NCI-H345 (cell line): Measurements from ENCODE around the gene CSRNP3.

ENCODE experiments used
- DNase-seq: peaks from one replicate; lab custom pipeline; 2025; lab: John Stamatoyannopoulos, UW

CSRNP3 gene

DNA sequence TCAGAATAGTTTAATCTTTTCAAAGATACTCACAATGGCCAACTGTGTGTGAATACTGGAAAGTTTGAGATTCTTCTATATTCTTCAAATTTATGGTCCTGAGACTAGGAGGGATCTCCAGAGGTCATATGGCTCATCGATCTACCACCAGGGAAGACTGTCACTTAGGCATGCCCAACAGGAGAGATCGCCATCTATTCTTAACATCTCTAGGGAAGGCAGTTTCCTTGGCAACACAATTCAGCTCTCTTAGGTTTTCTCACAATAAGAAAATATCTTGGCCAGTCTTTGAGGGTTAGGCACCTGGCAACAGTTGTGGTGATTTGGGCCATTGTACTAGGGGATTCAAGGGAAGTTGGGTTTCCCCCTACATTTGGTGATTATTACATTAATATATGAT, 217.3 kb downstream of the CSRNP3 start:
- no peak for DNase-seq

DNA sequence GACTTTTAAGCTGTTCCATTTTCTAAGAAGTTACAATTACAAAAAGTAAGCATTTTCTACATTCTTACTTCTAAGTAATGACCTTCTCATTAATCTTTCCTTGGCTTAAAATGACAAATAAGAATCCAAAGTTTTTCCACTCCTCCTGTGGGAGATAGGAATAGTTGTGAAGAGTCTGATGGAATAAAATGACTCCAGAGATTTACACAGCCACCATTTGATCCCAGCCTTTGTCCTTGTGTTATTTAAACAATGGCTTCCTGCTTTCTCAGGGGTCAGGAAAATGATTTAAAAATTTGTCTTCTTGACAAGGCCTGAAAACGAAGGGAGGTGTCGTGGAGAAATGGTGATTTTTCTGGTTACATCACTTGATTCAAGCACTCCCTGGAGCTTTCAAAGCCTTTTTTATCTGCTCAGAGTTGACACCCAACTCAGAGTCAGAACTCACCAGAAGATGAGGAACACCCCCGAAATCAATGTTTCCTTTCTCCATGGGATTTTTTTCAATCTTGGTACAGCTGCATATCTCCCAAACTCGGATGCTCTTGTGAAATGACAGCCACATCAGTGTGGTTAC, 218.0 kb downstream of the CSRNP3 start:
- no peak for DNase-seq

DNA sequence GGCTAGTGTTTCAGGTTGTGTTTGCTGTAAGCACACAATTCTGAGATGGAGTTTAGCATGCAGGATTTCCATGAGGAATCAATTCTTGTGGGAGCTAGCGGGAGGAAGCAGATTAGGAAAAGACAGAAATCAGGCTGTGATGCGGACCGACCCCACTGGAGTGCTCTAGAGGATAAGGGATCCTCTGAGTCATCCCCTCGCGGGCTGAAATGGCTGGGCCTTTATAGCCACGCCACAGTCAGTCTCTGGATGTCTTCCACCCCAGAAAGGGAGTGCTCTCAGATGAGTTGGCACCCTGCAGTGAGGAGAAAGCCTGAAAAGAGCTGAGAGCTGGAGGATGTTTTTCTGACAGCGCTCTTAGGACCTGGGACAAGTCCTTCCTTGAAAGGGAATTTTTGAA, 222.1 kb downstream of the CSRNP3 start:
- no peak for DNase-seq

DNA sequence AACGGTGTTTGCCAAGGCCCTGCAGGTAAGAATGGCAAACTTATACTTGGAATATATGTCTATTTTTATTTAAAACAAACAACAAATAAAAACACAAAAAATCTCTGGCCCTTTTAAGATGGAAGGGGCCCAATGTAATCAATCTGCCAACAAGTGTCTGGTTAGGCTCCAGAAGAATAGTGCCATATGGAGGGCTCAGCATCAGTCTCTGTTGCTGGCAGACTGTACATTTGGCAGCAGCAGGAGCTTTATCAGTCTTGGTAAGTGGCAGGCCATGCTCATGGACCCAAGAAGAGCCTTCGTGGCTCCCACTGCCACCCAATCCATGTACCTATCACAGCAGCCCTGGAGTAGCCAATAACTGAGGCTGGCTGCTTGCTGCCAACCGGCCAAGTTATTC, 223.4 kb downstream of the CSRNP3 start:
- no peak for DNase-seq

DNA sequence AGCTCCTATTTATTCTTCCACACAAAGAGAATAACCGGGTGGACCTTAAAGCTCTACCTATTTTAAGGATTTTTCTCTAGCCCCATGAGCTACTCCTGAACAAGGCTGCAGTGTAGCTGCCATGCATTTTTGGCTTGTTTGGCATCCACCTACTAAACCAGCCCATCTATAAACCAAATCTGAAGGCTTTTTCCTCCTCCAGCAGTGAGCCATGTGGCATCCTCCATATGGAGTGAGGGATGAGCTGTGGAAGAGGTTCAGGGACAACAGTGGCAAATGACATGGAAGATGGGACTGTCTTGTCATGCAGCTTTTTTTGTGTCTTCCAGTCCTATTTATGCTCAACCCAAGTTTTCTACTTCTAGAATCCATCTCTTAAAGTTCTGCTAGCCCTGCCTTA, 224.3 kb downstream of the CSRNP3 start:
- no peak for DNase-seq

DNA sequence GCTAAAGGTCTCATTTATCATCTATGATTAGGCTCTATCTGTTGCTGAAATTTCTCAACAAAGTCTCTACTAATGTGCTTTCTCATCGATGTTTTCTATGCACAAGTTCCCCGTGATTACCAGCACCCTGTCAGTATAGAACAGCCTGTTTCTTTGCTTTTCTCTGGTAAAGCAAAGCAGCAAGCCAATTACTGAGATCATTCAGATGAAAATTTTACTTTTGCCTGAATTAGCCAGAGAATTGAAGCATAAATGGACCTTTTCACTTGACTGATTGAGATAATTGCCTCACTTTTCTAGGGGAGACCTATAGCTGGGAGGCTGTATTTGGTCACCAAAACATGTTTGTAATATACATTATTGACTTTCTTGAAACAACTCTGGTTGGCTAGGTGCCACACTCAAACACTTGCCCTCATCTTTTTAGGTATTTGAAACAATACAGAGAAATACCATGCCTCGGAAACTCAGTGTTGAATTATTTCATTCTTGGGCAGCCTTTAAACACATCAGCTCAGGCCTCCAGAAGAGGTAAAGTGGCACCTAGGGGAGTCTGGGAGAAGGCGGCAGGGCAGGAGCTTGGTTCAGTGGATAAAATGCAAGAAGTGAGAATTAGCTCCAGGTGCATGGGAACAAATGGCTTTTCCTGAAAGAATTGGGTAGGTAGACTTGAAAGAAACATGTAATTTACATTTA, 228.4 kb downstream of the CSRNP3 start:
- no peak for DNase-seq

DNA sequence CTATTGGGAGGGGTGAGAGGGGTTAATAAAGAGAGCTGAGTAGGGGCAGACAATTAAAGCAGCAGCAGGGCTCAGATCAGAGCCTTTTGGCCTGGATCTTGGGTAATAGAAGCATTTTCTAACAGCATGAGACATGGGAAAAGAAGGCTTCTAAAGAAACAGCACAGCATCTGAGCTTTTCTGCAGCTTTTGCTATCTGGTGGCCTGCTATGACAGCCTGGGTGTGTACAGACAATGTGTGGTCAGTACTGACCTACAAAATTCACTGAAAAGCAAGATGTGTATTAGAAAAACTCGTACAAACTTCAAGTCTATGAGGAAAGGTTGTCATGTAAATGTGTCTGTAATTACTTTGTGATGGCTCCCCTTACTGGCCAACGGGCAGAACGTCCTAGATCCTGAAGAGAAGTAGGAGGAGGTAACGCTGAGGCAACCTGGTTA, 229.0 kb downstream of the CSRNP3 start:
- peak; percentile 61 for DNase-seq

DNA sequence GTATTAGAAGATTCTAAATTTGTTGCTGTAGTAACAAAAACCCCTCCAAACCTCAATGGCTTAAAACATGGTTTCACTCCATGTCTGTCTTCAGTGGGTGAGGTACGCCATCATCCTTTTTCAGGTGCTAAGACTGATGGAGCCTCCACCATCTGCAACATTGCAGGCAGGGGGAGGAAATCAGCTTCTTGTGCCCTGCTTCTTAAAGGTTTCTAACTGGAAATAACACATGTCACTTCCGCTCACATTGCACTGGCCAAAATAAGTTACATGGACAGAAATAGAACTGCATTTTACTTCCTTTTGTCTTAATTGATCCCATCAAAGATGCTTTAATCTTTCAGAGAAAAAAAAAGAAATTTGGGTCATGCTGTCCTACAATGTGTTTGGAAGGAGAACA, 230.4 kb downstream of the CSRNP3 start:
- no peak for DNase-seq

DNA sequence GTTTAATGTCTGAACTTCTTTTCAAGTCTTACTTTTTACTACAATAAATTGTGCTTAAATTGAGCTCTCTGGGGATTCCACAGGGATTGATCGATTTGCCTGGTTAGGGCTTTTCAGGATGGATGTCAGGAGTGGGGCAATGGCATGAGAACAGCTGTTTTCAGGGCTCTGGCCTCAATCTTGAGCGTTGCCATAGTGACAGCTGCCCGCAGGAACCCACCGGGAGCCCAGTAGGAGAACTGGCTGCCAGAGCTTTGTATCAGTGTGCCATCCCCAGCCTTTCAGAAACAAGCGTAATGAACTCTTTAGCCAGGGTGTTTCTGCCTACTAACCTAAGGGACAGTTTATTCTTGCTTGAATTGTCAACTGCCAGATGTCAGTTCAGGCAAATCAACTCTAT, 231.0 kb downstream of the CSRNP3 start:
- no peak for DNase-seq

DNA sequence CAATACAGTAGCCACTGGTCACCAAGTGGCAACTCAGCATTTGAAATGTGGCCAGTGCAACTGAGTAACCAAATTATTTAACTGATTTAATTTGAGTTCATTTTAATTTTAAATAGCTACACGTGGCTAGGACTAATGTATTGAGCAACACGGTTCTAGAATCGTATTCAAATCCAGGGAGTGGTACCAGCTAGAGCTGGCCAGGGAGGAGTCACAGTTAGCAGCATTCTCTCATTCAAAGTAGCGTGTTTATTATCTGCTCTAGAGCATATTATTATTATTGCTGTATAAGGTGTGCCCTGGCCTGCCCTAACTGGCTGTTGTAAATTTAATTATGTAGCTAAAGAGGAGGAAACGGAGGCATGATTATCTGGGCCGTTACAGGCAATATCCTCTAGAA, 231.6 kb downstream of the CSRNP3 start:
- no peak for DNase-seq

DNA sequence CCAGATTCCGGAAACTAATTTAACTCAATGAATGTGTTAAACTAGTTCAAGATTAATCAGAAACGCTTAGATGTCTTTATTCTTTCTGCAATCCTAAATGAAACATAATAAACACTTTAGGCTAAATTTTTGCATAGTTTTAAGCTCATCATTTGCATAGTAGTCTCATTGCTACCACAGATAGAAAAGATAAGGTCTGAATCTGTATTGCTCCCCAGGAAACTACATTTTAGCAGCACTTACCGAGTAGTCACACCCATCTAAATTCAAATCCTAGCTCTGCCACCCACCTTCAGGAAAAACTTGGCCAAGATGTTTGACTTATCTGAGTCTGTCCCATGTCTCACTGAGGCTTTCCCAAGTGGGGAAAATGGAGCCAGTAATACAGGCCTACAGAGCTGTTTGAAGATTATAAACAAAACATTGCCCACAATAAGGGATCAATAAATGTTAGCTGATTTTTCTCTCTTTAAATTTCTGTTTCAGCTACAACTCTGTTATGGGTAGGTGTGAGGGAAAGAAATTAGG, 237.5 kb downstream of the CSRNP3 start:
- DNase-seq, result no peak

DNA sequence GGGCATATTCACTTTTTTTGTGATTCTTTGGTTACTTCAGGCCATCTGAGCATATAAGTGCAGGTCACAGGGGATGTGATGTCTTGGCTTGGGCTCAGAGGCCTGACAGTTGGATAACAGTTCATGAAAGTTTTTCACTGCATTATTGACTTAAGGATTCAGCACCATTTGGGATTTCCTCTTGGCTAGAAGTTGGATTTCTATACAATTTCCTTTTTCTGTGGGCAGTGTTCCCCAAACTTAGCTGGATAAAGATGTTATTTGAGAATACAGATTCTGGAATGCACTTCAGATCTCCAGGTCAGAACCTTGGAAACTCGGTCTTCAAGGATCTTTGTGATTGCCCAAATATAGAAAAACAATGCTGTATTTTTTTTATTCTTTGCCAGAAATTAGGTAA, 246.6 kb downstream of the CSRNP3 start:
- no peak for DNase-seq

DNA sequence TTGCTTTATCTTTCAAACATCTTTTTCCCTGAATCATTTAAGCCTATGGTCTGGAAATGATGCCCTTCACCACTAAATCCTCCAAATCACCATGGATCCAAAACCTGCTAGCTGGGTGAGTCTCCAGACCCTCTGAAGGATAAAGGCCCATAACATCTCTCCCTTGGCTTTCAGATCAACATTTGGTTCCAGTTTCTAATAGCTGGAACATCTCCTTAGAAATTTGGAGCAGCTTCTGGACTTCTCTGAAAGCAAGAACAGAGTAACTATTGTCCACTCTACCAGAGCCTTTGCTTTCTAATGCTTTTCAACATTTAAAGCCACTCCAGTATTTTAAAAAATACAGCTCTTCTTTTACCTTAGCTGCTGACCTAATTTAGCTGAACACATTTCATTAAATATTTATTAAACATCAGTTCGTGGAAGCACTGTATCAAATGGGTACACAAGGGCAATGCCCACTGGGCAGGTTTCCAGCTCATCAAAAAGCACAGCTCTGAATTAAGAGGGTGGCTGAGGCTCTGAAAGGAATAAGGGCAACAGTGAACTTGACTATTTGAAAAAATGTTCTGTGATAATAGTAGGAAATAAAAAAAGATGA, 249.2 kb downstream of the CSRNP3 start:
- DNase-seq, result no peak

DNA sequence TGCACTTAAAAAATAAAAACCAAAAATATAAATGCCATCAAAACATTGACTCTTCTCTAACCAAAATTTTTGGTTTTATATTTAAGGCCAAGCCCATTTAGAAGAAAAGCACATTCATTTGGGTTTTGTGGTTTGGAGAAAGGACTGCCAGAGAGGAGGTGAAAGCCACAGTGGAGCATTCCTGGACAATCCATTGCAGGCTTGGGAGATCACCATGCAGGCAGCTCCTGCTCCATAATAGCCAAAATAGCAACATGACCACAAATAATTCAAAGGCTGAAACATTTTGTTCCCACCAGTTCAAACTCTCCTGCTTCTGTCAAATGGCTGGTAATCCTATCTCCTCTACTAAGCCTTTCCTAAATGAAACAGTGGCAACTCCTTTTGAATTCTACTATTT, 251.0 kb downstream of the CSRNP3 start:
- DNase-seq, result no peak

DNA sequence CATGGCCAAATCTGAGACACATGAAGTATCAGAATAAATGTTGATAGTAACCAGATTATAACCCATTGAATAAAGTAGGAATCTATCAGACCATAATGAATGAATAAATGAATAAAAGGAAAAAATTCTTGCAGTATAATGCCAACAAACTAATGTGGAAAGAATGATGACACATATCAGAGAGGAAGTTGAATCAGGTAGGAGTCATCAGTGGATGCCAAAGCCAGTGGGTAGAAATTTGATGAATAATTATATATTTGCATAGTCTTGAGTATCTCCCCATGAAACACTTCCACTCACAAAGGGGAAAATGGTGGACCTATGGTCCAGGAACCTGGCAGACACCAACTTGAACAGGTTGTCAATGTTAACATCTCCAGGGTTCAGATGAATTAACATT, 255.9 kb downstream of the CSRNP3 start:
- DNase-seq, result no peak
